Central memory CD4-positive, alpha-beta T cell (primary cell): ENCODE results near the gene EHMT1.
"Not testable (repeated sequence)": the region's sequence is repeated elsewhere in the genome, so short reads cannot be mapped to it uniquely, and the experiment has no call there.

Experiments used
- DNase-seq: peaks from one replicate; pipeline ENCODE4 v3.0.0; 2022

The EHMT1 gene

GRCh38 chr9:137793196-137793841 lies 174.5 kb downstream of the EHMT1 start:
- DNase-seq: no peak

- DNase-seq: no peak
Measured at GRCh38 chr9:137795156-137795666, 176.4 kb downstream of the EHMT1 start.

GRCh38 chr9:137797206-137798120 lies 178.7 kb downstream of the EHMT1 start:
- no peak for DNase-seq

DNA sequence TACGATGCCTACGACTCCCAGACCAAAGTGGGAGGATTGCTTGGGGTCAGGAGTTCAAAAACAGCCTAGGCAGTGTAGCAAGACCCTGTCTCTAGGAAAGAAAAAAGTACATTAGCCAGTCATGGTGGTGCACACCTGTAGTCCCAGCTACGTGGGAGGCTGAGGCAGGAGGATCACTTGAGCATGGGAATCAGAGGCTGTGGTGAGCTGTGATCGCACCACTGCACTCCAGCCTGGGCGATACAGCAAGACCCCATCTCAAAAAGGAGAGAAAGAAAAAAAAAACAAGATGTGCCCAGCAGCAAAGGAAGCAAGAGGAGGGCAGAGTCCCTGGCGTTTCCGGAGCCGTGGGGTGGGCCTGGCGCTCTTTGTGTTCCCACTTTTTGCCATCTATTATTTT lies 179.3 kb downstream of the EHMT1 start:
- DNase-seq: no peak

DNA sequence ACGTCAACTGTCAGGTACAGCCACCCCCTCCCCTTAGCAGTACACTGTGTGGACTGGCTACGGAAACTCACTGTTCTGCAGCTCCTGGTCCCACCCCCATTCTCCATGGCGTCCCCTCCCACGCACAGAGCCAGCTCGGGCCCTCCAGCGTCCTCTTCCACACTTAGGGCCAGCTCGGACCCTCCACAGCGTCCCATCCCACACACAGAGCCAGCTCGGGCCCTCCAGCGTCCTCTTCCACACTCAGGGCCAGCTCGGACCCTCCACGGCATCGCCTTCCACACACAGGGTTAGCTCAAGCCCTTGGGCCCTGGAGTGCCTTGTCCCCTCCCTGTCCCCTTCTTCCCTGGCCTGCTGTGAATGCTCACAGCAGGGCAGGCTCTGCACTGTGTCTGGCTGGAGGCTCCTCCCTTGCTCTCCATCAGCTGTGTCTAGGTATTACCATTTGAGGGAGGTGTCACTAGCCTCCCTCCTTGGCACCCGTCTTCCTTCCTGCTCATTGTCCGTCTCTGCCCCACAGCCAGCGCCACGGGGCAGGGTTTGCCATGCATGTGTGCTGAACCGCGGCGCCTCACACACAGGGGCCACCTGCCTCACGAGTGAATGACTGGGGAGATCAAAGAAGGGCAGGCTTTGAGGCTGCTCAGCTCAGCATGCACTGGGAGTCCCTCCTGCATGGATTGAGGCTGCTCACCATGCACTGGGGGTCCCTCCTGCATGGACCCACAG lies 180.3 kb downstream of the EHMT1 start:
- DNase-seq: no peak

- no peak for DNase-seq
Measured at GRCh38 chr9:137799630-137799983, 180.8 kb downstream of the EHMT1 start.

DNA sequence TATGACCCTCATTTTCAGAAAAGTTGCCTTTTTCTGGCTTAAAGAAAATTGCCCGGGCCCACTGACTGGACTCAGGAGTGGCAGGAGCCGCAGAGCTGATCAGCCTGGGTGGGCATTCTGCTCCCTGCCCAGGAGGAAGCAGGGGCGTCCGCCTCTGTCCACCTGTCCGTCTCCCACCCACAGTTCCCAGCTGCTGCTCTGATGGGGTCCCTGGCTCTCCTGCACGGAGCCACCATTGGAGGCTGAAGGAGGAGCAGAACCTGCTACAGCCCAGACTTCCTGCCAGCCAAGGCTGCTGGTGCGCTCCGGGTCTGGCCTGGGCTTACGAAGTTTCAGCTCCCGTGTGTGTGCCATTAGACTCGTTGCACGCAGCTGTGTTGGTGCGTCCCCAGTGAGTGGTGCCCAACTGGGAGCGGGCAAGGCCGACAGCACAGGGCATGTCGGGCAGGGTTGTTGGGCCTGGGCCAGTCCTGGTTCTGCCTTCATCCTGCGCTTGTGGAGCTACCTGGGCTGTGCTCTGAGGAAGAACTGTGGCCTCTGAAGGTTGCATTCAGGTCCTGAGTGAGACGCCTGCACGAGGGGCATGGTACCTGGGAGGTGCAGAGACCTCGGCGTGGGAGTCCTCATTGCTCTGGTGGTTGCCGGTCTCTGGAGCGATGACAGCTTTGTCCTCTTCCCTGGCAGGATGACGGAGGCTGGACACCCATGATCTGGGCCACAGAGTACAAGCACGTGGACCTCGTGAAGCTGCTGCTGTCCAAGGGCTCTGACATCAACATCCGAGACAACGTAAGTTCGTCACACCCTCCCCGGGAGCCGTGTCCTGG lies 181.6 kb downstream of the EHMT1 start:
- DNase-seq: no peak

DNA sequence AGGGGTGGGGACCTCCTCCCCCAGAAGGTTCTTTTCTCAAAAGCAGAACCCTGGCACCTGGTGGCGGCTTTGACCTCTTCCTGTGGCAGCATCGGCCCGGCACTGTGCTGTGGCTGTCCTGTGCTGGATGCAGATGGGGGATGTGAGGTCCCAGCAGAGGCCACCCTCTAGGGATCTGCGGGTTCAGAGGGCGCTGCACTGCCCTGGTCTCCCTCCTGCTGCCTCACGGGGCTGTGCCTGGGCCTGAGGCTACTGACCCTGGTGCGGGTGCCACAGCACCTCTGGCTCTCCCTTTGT lies 182.2 kb downstream of the EHMT1 start:
- no peak for DNase-seq

GRCh38 chr9:137802021-137802420 lies 183.2 kb downstream of the EHMT1 start:
- DNase-seq: no peak

DNA sequence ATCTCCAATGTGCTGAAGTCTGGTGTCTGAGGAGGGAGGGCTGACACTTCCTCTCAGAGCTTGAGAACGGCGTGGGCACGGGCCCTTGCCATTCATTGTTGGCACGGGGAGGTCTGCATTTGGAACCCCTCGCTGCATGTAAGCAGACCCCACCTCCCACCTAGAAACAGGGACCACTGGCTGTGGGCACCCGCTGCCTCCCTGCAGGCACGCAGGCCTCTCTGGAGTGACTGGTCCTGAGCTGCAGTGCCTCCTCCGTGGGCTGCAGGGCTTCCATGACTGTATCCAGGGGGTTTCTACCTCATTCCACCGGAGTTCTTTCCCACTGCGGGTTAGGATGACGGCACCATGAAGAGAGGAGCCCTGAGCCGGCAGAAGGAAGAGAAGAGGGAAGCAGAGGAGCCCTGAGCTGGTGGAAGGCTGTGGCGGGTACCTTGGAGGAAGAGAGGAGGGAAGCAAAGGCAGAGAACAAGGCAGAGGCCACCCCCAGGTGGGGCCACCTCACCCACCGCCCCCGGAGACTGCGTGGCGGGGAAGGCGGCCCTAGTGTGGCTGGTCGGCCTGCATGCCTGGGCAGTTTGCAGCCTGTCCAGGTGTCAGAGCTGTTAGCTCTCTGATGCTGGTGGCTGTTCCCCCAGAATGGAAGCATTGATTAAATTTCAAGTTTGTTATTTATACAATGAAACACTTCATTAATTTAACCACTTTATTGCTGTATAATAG lies 183.9 kb downstream of the EHMT1 start:
- no peak for DNase-seq

DNA sequence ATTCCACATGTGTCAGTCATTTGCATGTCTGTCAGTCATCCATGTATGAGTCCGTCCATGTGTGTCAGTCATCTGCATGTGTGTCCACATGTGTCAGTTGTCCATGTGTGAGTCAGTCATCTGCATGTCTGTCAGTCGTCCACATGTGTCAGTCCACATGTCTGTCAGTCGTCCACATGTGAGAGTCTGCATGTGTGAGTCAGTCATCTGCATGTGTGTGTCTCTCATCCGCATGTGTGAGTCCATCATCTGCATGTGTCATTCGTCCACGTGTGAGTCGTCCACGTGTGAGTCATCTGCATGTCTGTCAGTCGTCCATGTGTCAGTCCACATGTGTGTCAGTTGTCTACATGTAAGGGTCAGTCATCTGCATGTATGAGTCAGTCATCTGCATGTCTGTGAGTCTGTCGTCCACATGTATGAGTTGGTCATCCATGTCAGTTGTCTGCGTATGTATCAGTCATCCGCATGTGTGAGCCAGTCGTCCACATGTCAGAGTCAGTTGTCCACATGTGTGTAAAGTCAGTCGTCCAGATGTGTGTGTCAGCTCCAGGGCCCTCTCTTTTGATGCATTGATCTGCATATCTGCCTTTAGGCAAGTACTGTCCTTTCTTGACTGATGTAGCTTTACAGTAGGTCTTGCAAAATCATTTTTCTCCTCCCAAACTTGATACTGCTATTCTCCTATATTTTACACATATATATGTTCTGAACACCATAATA lies 186.3 kb downstream of the EHMT1 start:
- DNase-seq: no peak

GRCh38 chr9:137807721-137808703 lies 189.2 kb downstream of the EHMT1 start:
- DNase-seq: peak; percentile 6

DNA sequence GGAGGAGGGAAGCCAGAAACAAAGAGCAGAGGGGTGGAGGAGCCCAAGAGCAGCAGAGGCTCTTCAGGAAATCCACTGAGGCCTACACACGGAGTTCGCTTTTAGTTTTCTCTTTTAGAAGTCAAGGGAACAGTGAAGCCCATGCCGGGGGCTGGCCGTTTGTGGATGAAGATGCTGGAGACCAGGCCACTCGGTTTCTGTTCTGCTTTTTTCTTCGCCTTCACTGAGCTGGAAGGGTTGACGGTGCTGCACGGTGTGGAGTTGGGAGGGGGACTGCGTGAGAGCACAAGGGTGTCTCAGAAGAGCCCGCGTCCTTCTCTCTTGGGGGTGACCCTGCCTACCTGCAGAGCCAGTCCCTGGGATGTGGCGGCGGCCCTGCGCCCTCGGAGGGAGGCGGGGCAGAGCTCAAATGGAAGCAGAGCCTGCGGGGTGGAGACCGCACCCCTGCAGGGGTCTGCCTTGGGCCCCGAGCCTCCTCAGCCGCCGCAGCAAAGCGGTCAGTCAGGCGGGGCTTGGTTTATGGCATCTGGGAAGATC lies 190.3 kb downstream of the EHMT1 start:
- DNase-seq: no peak

DNA sequence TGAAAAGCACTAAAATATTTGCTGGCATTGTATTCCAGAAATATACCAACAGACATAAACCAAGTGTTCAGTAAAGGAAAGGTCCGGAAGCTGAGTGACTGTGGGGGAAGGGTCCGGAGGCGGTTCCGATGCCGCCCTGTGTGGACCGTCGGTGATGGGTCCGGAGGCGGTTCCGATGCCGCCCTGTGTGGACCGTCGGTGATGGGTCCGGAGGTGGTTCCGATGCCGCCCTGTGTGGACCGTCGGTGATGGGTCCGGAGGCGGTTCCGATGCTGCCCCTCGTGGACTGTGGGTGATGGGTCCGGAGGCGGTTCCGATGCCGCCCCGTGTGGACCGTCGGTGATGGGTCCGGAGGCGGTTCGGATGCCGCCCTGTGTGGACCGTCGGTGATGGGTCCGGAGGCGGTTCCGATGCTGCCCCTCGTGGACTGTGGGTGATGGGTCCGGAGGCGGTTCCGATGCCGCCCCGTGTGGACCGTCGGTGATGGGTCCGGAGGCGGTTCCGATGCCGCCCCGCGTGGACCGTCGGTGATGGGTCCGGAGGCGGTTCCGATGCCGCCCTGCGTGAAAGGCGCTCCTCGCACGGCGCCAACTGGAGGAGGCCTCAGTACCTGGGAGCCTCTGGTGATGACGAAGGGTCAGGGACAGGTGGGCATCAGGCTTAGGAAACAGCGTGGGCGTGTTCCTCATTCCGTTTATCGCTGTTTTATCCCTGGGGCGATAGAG lies 191.1 kb downstream of the EHMT1 start:
- not testable (repeated sequence) for DNase-seq

- DNase-seq: no peak
Measured at GRCh38 chr9:137811283-137811870, 192.6 kb downstream of the EHMT1 start.

DNA sequence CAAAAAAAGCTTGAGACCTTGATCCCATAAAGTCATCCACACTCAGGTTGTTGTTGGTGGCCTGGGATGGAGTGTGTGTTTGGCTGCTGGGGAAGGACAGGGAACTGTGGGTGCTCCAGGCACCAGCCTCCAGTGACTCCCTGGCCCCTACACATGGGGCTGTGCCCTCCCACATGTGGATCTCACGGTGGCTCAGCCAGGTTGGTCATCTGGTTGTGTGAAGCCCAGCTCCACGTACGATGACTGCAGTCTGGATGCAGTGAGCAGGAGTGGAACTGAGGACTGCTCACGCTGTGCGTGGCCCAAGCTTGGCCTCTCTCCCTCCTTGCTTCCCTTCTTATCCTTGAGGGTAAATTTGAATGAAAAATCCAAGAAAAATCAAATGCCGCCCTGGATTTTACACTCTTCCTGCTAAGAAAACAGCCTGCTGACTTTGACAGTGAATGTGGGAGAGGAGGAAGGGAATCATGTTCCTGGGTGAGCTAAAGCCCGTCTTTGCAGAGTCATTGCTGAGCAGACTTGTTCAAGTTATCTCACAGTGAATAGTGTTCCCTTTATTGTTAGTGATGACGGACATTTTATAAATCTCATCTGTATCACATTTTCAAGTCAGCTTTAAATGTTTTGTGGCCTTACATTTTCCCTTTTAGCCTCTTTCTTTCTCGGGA lies 193.7 kb downstream of the EHMT1 start:
- no peak for DNase-seq

DNA sequence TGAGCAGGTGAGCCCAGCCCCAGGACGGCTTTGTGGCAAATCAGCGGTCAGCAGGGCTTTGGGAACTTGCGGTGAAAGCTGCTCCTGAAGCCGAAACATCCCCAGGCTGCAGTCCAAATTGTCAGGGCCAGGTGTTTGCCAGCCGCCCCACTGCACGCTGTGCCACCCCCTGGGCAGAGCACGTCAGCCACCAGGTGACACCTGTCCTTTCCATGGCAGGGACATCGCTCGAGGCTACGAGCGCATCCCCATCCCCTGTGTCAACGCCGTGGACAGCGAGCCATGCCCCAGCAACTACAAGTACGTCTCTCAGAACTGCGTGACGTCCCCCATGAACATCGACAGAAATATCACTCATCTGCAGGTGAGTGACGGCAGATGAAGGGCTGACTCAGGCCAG lies 194.4 kb downstream of the EHMT1 start:
- DNase-seq: no peak
